B cell (primary cell): ENCODE data around the gene RSAD1. TPM values are rescaled to one million over a fixed set of nuclear protein-coding genes. Genes with fewer than 3 reads are reported as not detected.

Experiments
- ATAC-seq: fragments of 200-7000 bp; cut with Tn5 transposase; one replicate; pipeline ENCODE4 v1.10.0; 2021; ENCODE audit warnings: low read depth, mild to moderate bottlenecking, moderate number of reproducible peaks, moderate library complexity
- CTCF ChIA-PET: fragments of 350-600 bp; sonication (Branson Sonifier 250); formaldehyde crosslinking; loops from one replicate; lab custom pipeline; 2021; ENCODE audit warnings: antibody characterized with exemption, inconsistent platforms; lab: Charles Lee
- POLR2A ChIA-PET: fragments of 350-600 bp; sonication (Branson Sonifier 250); formaldehyde crosslinking; loops from one replicate; lab custom pipeline; 2021; ENCODE audit warnings: antibody characterized with exemption; lab: Charles Lee
- DNase-seq: peaks from one replicate; pipeline ENCODE4 v3.0.0; 2013
- H2AFZ ChIP-seq: 2 replicates; pipeline ENCODE4 v1.6.1; 2012; ENCODE audit warnings: mild to moderate bottlenecking, low read depth, low read length; ENCODE audit not compliant: insufficient read depth, poor library complexity, severe bottlenecking
- H3K27ac ChIP-seq, 2 donors: 1 replicate in 1 of 2; 2 replicates in 1 of 2; pipeline ENCODE4 v1.5.1; 2012 to 2013; ENCODE audit warnings: low read length in 2 of 2, mild to moderate bottlenecking in 2 of 2, moderate library complexity in 1 of 2
- H3K27me3 ChIP-seq, 4 experiments: fragments of 200-600 bp in 1 of 4; sonication (generic) in 1 of 4; replicated peaks in 1 of 4; 1 replicate in 2 of 4; 2 replicates in 2 of 4; pipeline versions ENCODE4 v1.6.1 to v1.7.0; 2013 to 2016; ENCODE audit warnings: low read length in 3 of 4, mild to moderate bottlenecking in 2 of 4, mixed read lengths in 1 of 4, moderate library complexity in 1 of 4; ENCODE audit not compliant: insufficient read depth in 4 of 4, control insufficient read depth in 3 of 4; ENCODE audit errors: control extremely low read depth in 1 of 4
- H3K36me3 ChIP-seq, 2 experiments: replicated peaks in 1 of 2; 1 replicate in 1 of 2; 2 replicates in 1 of 2; pipeline versions ENCODE4 v1.6.1 to v1.7.1; 2013; ENCODE audit warnings: low read length in 1 of 2; ENCODE audit not compliant: insufficient read depth in 2 of 2, control insufficient read depth in 1 of 2; ENCODE audit errors: control extremely low read depth in 1 of 2, extremely low read depth in 1 of 2
- H3K4me1 ChIP-seq, 2 donors: fragments of 200-600 bp in 1 of 2; sonication (generic) in 1 of 2; 1 replicate in 1 of 2; 2 replicates in 1 of 2; pipeline versions ENCODE4 v1.5.1 to v1.6.1; 2013 to 2017; ENCODE audit warnings: low read length in 2 of 2; ENCODE audit not compliant: control insufficient read depth in 2 of 2, insufficient read depth in 2 of 2
- H3K4me2 ChIP-seq: replicated peaks from 2 replicates; pipeline ENCODE3; 2012; ENCODE audit warnings: mild to moderate bottlenecking, low read depth, low read length; ENCODE audit not compliant: poor library complexity, severe bottlenecking
- H3K4me3 ChIP-seq, 5 experiments: fragments of 200-600 bp in 1 of 5; sonication (generic) in 1 of 5; 1 replicate in 3 of 5; 2 replicates in 2 of 5; pipeline versions ENCODE4 v1.5.1 to v1.7.0; 2011 to 2016; ENCODE audit warnings: low read length in 4 of 5, mild to moderate bottlenecking in 4 of 5, low read depth in 2 of 5, control low read depth in 1 of 5, moderate library complexity in 1 of 5; ENCODE audit not compliant: insufficient read depth in 1 of 5; ENCODE audit errors: control extremely low read depth in 1 of 5, extremely low read depth in 1 of 5
- H3K79me2 ChIP-seq: fragments of 200-600 bp; sonication (generic); one replicate; pipeline ENCODE4 v1.6.0; 2016; ENCODE audit warnings: low read length; ENCODE audit not compliant: control insufficient read depth, insufficient read depth
- H3K9ac ChIP-seq: fragments of 200-600 bp; sonication (generic); 2 replicates; pipeline ENCODE4 v1.6.1; 2017; ENCODE audit warnings: mild to moderate bottlenecking, low read length, moderate library complexity
- H3K9me3 ChIP-seq, 3 donors: one replicate each; pipeline versions ENCODE4 v1.6.1 to v1.7.1; 2013; ENCODE audit warnings: low read length in 2 of 3; ENCODE audit not compliant: control insufficient read depth in 2 of 3, insufficient read depth in 1 of 3; ENCODE audit errors: control extremely low read depth in 1 of 3
- H4K20me1 ChIP-seq: 2 replicates; pipeline ENCODE4 v1.6.0; 2012; ENCODE audit warnings: mild to moderate bottlenecking, low read length; ENCODE audit not compliant: insufficient read depth, control insufficient read depth, poor library complexity, severe bottlenecking
- H3K27ac Mint-ChIP-seq: one replicate; pipeline ENCODE4 v1.8.0; 2021; ENCODE audit warnings: mixed read lengths
- H3K27me3 Mint-ChIP-seq: one replicate; pipeline ENCODE4 v1.8.0; 2021; ENCODE audit warnings: mixed read lengths
- H3K4me1 Mint-ChIP-seq: one replicate; pipeline ENCODE4 v1.8.0; 2021; ENCODE audit warnings: mixed read lengths
- H3K4me3 Mint-ChIP-seq: one replicate; pipeline ENCODE4 v1.8.0; 2021; ENCODE audit warnings: mixed read lengths
- H3K9me3 Mint-ChIP-seq: one replicate; pipeline ENCODE4 v1.8.0; 2022; ENCODE audit warnings: mixed read lengths; ENCODE audit not compliant: insufficient read depth
- CTCF ChIP-seq: fragments of 200-600 bp; IDR thresholded peaks from one replicate; pipeline ENCODE4 v1.8.0; 2022; ENCODE audit warnings: antibody characterized with exemption, mild to moderate bottlenecking
- EZH2 ChIP-seq: IDR thresholded peaks from 2 replicates; pipeline ENCODE4 v1.6.1; 2012; ENCODE audit warnings: borderline replicate concordance, low read depth, mild to moderate bottlenecking, moderate library complexity, low read length; ENCODE audit not compliant: insufficient read depth, poor library complexity, severe bottlenecking
- WGBS: methylation state at CpG from one replicate; pipeline ENCODE4 v1.1.5; 2013; ENCODE audit warnings: missing lambda C conversion rate; ENCODE audit not compliant: insufficient coverage; 5-methylcytosine and 5-hydroxymethylcytosine counted together
- intact Hi-C: fragments of 100-400 bp; cut with micrococcal nuclease; formaldehyde crosslinking; loops from one replicate; pipeline ENCODE4 v1.10.0; 2022
- polyA plus RNA-seq: library from polyadenylated mRNA; depleted of rRNA; stranded (reverse); fragments of >200 nt; gene quantifications from 2 replicates; pipeline ENCODE4 v1.2.3, GENCODE V29; 2012
- total RNA-seq, 2 donors: library from RNA; stranded (reverse); fragments of 120-200 nt in 1 of 2; gene quantifications; 1 replicate in 1 of 2; 2 replicates in 1 of 2; pipeline versions ENCODE4 v1.2.3 to v1.2.4, GENCODE V29; 2013 to 2022

The RSAD1 gene
- total and polyA plus RNA-seq, 2 donors (not counting 1 experiment from before 2014, with no cell fraction given): 53.4 to 63.9 TPM

GRCh38 chr17:50491505-50491904 is 12.8 kb downstream of the RSAD1 start:
- H3K27ac ChIP-seq: no peak overlapping the region
- TF ChIP-seq CTCF (no peak), EZH2 (no peak)
- H3K27ac Mint-ChIP-seq: no peak overlapping the region
- POLR2A ChIA-PET: no interaction called here
- H3K79me2 ChIP-seq: no peaks in the 10 kb centered on the region
- no peak overlapping the region for H3K4me2 ChIP-seq
- no peak overlapping the region for H3K4me3 Mint-ChIP-seq
- peaks cover 1% of the 10 kb centered on the region for H3K27me3 Mint-ChIP-seq
- no peak overlapping the region for H3K9ac ChIP-seq
- CTCF ChIA-PET: interaction anchor here (1.1 kb wide), 1 partner anchor 10 kb away, joined by 5 read pairs; no protein-coding TSS in a partner anchor
- H3K27me3 ChIP-seq: no peaks in the 10 kb centered on the region
- no peaks in the 10 kb centered on the region for H4K20me1 ChIP-seq
- ATAC-seq (no peak), DNase-seq (no peak)
- no peak overlapping the region for H3K4me3 ChIP-seq
- WGBS: no CpG with 5 or more reads among the region's 1 CpG
- no peaks in the 10 kb centered on the region for H3K4me1 Mint-ChIP-seq
- H3K36me3 ChIP-seq: no peaks in the 10 kb centered on the region
- no peaks in the 10 kb centered on the region for H3K4me1 ChIP-seq
- intact Hi-C loops: no loop called here
- no peaks in the 10 kb centered on the region for H3K9me3 Mint-ChIP-seq
- no peaks in the 10 kb centered on the region for H3K9me3 ChIP-seq
- no peak overlapping the region for H2AFZ ChIP-seq

GRCh38 chr17:50492214-50492613 is 13.6 kb downstream of the RSAD1 start:
- H3K27ac Mint-ChIP-seq: no peak overlapping the region
- H3K4me1 Mint-ChIP-seq: no peaks in the 10 kb centered on the region
- no peaks in the 10 kb centered on the region for H3K27me3 ChIP-seq
- H3K27me3 Mint-ChIP-seq: peaks cover 3% of the 10 kb centered on the region
- H3K9ac ChIP-seq: no peak overlapping the region
- POLR2A ChIA-PET: no interaction called here
- ATAC-seq: no peak
- no peaks in the 10 kb centered on the region for H3K4me1 ChIP-seq
- no peak overlapping the region for H2AFZ ChIP-seq
- H3K4me3 Mint-ChIP-seq: no peak overlapping the region
- no peaks in the 10 kb centered on the region for H3K9me3 Mint-ChIP-seq
- CTCF ChIA-PET: interaction anchor here (1.1 kb wide), 2 partner anchors 10 kb away, joined by 4 to 5 read pairs; no protein-coding TSS in a partner anchor
- H3K36me3 ChIP-seq: no peaks in the 10 kb centered on the region
- intact Hi-C loops: no loop called here
- no peak overlapping the region for H3K27ac ChIP-seq
- no peak overlapping the region for H3K4me2 ChIP-seq
- WGBS: no CpG with 5 or more reads among the region's 8 CpGs
- no peak overlapping the region for H3K4me3 ChIP-seq
- H3K9me3 ChIP-seq: no peaks in the 10 kb centered on the region
- no peaks in the 10 kb centered on the region for H4K20me1 ChIP-seq
- no peak for DNase-seq
- H3K79me2 ChIP-seq: no peaks in the 10 kb centered on the region
- TF ChIP-seq EZH2 (no peak), CTCF (no peak)
